SH-SY5Y (cell line): Measurements from ENCODE around the gene SACS.

ENCODE experiments used
- GATA2 ChIP-seq: IDR thresholded peaks from 2 replicates; pipeline ENCODE4 v1.6.1; 2011; ENCODE audit warnings: mild to moderate bottlenecking, low read depth, low read length
- GATA3 ChIP-seq: IDR thresholded peaks from 2 replicates; pipeline ENCODE4 v1.6.1; 2011; ENCODE audit warnings: low read depth, mild to moderate bottlenecking, low read length, moderate library complexity

Gene SACS

GRCh38 chr13:23330356-23330755 lies 103.1 kb downstream of the SACS start:
- TF ChIP-seq GATA2 = no peak
- no peak for TF ChIP-seq GATA3

GRCh38 chr13:23325191-23325590 lies 108.3 kb downstream of the SACS start:
- TF ChIP-seq GATA2 (no peak), GATA3 (no peak)

DNA sequence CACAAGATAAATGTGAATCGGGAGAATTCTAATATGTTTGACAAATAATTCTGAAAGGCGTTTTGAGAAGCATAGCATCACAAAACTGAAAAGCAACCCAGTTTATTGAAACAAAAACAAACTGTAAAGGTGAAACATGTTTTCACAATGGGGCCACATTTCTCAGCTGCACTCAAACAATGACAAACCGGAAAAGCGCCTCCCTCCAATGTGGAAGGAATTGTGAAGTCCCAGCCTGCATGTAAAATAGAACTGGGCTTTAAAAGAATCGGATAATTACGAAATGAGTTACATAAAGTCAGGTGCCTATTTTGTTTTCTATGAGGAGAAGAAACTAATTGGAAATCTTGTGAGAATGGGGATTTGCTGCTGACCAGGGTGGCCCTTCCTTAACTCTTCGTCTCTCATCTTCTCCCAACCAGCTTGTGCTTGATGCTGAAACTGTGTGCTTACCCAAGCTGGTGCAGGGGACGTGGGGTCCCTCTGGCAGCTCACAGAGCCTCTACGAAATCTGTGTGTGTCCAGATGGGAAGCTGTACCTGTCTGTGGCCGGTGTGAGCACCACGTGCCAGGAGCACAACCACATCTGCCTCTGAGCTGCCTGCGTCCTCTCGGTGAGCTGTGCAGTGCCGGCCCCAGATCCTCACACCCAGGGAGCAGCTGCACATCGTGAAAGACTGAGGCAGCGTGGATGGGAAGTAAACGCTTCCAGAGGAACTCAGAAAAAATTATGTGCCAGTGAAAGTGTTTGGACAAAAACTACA lies 109.4 kb downstream of the SACS start:
- TF ChIP-seq GATA2 (no peak), GATA3 (no peak)

GRCh38 chr13:23322353-23323336 lies 110.9 kb downstream of the SACS start:
- TF ChIP-seq GATA3 = no peak
- TF ChIP-seq GATA2 = no peak

DNA sequence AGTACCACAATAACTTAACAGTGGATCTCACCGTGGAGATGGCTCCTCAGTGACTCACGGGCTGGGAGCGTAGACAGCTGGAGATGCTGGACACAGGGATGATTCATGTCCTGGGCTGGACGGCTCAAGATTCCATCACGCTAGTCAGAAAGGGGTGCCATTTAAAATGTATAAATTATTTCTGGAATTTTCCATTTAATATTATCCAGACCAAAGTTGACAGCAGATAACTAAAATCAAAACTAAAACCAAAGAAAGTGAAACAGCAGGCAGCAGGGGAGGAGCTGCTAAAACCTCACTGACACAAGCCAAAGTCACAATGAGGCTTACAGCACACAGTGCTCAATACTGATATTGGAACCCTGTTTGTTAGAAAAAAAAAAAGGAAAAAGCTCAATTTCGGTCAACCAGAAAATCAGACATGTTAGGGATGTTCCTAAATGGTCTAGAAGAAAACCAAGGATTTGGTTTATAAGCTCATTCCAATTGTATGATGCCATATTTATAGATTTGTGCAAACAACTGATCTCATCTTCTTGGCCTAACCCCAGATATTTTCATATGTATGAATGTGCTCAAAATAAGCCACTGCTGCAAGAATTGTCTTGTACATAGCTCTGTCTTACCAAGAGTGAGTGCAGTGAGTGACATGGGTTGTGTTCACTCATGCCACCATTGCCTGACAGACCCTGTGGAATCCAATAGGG lies 111.8 kb downstream of the SACS start:
- TF ChIP-seq GATA2 (no peak), GATA3 (no peak)

GRCh38 chr13:23320926-23321534 lies 112.5 kb downstream of the SACS start:
- TF ChIP-seq GATA2 (no peak), GATA3 (no peak)

GRCh38 chr13:23319883-23320224 lies 113.6 kb downstream of the SACS start:
- no peak for TF ChIP-seq GATA2
- no peak for TF ChIP-seq GATA3

GRCh38 chr13:23292586-23292985 lies 140.9 kb downstream of the SACS start:
- TF ChIP-seq GATA3 = no peak
- TF ChIP-seq GATA2 = no peak

- TF ChIP-seq GATA2 (no peak), GATA3 (no peak)
Measured at GRCh38 chr13:23289917-23290357, 143.6 kb downstream of the SACS start.

GRCh38 chr13:23288995-23289394 lies 144.5 kb downstream of the SACS start:
- no peak for TF ChIP-seq GATA2
- TF ChIP-seq GATA3 = no peak

GRCh38 chr13:23288564-23288963 lies 144.9 kb downstream of the SACS start:
- TF ChIP-seq GATA2 (no peak), GATA3 (no peak)

DNA sequence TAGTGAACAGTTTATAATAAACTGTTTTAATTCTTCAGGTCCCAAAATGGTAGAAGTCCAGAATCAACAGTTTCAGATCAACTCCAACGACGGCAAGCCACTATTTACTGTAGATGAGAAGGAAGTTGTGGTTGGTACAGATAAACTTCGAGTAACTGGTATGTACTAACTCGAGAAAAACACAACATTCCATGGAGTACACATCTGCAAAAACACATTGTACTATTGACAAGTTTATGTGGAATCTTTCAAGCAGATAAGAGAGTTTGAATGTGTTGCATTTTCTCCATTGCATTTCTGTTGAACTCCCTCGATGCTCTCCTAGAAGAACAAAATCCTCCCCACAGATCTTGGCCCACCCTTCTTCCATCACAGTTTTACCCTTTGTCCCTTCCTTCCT lies 154.2 kb downstream of the SACS start:
- TF ChIP-seq GATA3 = no peak
- TF ChIP-seq GATA2 = no peak
